ENCODE measurements around the gene SMYD3. TPM values are rescaled to one million over a fixed set of nuclear protein-coding genes. Genes with fewer than 3 reads are reported as not detected.

Gene SMYD3
- total and polyA plus RNA-seq, 2 donors (not counting 1 experiment from before 2014, with no cell fraction given) = 9.7 to 37.2 TPM

DNA sequence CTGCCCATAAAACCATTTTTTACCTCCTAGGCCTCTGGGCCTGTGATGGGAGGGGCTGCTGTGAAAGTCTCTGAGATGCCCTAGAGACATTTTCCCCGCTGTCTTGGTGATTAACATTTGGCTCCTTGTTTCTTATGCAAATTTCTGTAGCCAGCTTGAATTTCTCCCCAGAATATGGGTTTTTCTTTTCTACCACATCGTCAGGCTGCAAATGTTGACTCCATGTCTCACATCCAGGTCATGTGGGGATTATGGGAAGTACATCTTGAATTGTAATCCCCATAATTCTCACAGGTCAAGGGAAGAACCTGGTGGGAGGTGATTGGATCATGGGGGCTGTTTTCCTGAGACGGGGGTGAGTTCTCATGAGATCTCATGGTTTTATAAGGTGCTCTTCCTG is 603.2 kb downstream of the SMYD3 start:
- ChIA-PET POLR2A (no interaction called here), CTCF (no interaction called here)
- no peaks in the 10 kb centered on the region for H3K27me3 ChIP-seq (replicated peaks in 1 of 4; ENCODE audit: control extremely low read depth in 1 of 4, control insufficient read depth in 3 of 4, insufficient read depth in 4 of 4, low read length in 3 of 4)
- H3K36me3 ChIP-seq (replicated peaks in 1 of 2; ENCODE audit: control extremely low read depth in 1 of 2, control insufficient read depth in 1 of 2, extremely low read depth in 1 of 2, insufficient read depth in 2 of 2, low read length in 1 of 2) = no peaks in the 10 kb centered on the region
- no peak overlapping the region for H3K27ac Mint-ChIP-seq
- no peak overlapping the region for H2AFZ ChIP-seq (ENCODE audit: insufficient read depth, low read depth, low read length, poor library complexity, severe bottlenecking)
- TF ChIP-seq EZH2 (IDR thresholded peaks at IDR 0.05; ENCODE audit: borderline replicate concordance, insufficient read depth, low read depth, low read length, poor library complexity, severe bottlenecking) = no peak
- no peak for TF ChIP-seq CTCF (IDR thresholded peaks at IDR 0.05)
- H3K9ac ChIP-seq (ENCODE audit: low read length) = no peak overlapping the region
- peaks cover 10% of the 10 kb centered on the region for H3K4me1 Mint-ChIP-seq
- H3K9me3 Mint-ChIP-seq (ENCODE audit: insufficient read depth) = no peaks in the 10 kb centered on the region
- H3K9me3 ChIP-seq (ENCODE audit: control extremely low read depth in 1 of 3, control insufficient read depth in 2 of 3, insufficient read depth in 1 of 3, low read length in 2 of 3) = no peaks in the 10 kb centered on the region
- no peak for ATAC-seq (ENCODE audit: low read depth)
- H3K4me2 ChIP-seq (replicated peaks; ENCODE audit: low read depth, low read length, poor library complexity, severe bottlenecking) = no peak overlapping the region
- no peaks in the 10 kb centered on the region for H4K20me1 ChIP-seq (ENCODE audit: control insufficient read depth, insufficient read depth, low read length, poor library complexity, severe bottlenecking)
- H3K27ac ChIP-seq (ENCODE audit: low read length in 2 of 2) = no peak overlapping the region
- intact Hi-C loops (cut with micrococcal nuclease) = no loop called here
- DNase-seq = no peak
- peaks cover 0 to 9% of the 10 kb centered on the region in 2 donors for H3K4me1 ChIP-seq (ENCODE audit: control insufficient read depth in 2 of 2, insufficient read depth in 2 of 2, low read length in 2 of 2)
- H3K79me2 ChIP-seq (ENCODE audit: control insufficient read depth, insufficient read depth, low read length) = no peaks in the 10 kb centered on the region
- no peak overlapping the region for H3K4me3 ChIP-seq (ENCODE audit: control extremely low read depth in 1 of 5, extremely low read depth in 1 of 5, insufficient read depth in 1 of 5, low read depth in 2 of 5, low read length in 4 of 5)
- H3K4me3 Mint-ChIP-seq = no peak overlapping the region
- H3K27me3 Mint-ChIP-seq = no peaks in the 10 kb centered on the region
- WGBS (ENCODE audit: insufficient coverage) = 100% methylated on average over 1 of the region's 3 CpGs

- Mint-ChIP-seq H3K27ac (no peak overlapping the region), H3K27me3 (no peaks in the 10 kb centered on the region), H3K4me3 (no peak overlapping the region), H3K9me3 (ENCODE audit: insufficient read depth) (no peaks in the 10 kb centered on the region), H3K4me1 (peaks cover 13% of the 10 kb centered on the region)
- no peaks in the 10 kb centered on the region for H3K9me3 ChIP-seq (ENCODE audit: control extremely low read depth in 1 of 3, control insufficient read depth in 2 of 3, insufficient read depth in 1 of 3, low read length in 2 of 3)
- no peaks in the 10 kb centered on the region for H3K79me2 ChIP-seq (ENCODE audit: control insufficient read depth, insufficient read depth, low read length)
- no peak overlapping the region for H3K9ac ChIP-seq (ENCODE audit: low read length)
- H3K36me3 ChIP-seq (replicated peaks in 1 of 2; ENCODE audit: control extremely low read depth in 1 of 2, control insufficient read depth in 1 of 2, extremely low read depth in 1 of 2, insufficient read depth in 2 of 2, low read length in 1 of 2) = no peaks in the 10 kb centered on the region
- no peak for TF ChIP-seq CTCF (IDR thresholded peaks at IDR 0.05)
- no peak for TF ChIP-seq EZH2 (IDR thresholded peaks at IDR 0.05; ENCODE audit: borderline replicate concordance, insufficient read depth, low read depth, low read length, poor library complexity, severe bottlenecking)
- H3K4me1 ChIP-seq (ENCODE audit: control insufficient read depth in 2 of 2, insufficient read depth in 2 of 2, low read length in 2 of 2) = peaks cover 0 to 9% of the 10 kb centered on the region in 2 donors
- no CpG with 5 or more reads among the region's 1 CpG for WGBS (ENCODE audit: insufficient coverage)
- H3K4me3 ChIP-seq (ENCODE audit: control extremely low read depth in 1 of 5, extremely low read depth in 1 of 5, insufficient read depth in 1 of 5, low read depth in 2 of 5, low read length in 4 of 5) = no peak overlapping the region
- DNase-seq (no peak), ATAC-seq (ENCODE audit: low read depth) (no peak)
- H4K20me1 ChIP-seq (ENCODE audit: control insufficient read depth, insufficient read depth, low read length, poor library complexity, severe bottlenecking) = no peaks in the 10 kb centered on the region
- H3K4me2 ChIP-seq (replicated peaks; ENCODE audit: low read depth, low read length, poor library complexity, severe bottlenecking) = no peak overlapping the region
- H3K27ac ChIP-seq (ENCODE audit: low read length in 2 of 2) = no peak overlapping the region
- CTCF ChIA-PET = no interaction called here
- intact Hi-C loops (cut with micrococcal nuclease) = no loop called here
- POLR2A ChIA-PET = no interaction called here
- H2AFZ ChIP-seq (ENCODE audit: insufficient read depth, low read depth, low read length, poor library complexity, severe bottlenecking) = no peak overlapping the region
- H3K27me3 ChIP-seq (replicated peaks in 1 of 4; ENCODE audit: control extremely low read depth in 1 of 4, control insufficient read depth in 3 of 4, insufficient read depth in 4 of 4, low read length in 3 of 4) = no peaks in the 10 kb centered on the region
Observed at GRCh38 chr1:245901565-245901964, 605.5 kb downstream of the SMYD3 start.
